ENCODE measurements around the gene ORMDL2. TPM values are rescaled to one million over a fixed set of nuclear protein-coding genes. Genes with fewer than 3 reads are reported as not detected.

Gene ORMDL2
- total and polyA plus RNA-seq, 7 donors = 9.1 to 64.6 (median 18.0) TPM

DNA sequence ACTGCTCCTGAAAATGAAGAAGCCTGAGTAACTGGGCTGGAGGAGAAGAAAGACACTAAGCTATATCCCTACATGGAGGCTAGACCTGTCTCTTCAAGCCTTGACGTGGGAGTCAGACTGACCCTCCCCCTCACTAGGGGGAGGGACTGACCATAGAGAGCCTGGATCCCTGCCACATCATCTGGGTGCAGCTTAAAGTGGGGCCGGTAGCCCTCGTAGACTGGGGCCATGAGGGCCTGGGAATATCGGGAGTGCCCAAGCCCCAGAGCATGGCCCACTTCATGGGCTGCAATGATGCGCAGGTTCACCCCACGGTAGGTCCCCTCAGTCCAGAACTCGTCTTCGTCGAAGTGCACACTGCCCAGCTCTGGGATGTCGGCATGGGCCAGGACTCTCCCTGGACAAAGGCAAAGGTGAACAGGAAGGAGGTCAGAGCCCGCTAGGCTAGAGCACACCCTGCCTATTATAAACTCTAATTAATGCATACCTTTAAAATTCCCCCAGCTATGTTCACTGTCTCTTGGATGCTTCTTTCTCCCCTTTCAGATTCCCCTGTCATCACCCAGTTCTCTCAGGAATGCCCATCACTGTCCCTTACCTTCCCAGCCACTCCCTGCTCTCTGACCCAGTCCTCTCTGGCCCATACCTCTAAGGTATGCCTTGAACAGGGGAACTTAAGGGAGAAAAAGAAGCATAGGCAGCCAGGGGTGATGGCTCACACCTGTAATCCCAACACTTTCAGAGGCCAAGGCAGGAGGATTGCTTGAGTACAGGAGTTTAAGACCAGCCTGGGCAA lies 21.7 kb downstream of the ORMDL2 start:
- Histone ChIP-seq H3K27me3 (peaks cover 0 to 4% (median 0%) of the 10 kb centered on the region in 3 donors), H3K4me1 (no peaks in the 10 kb centered on the region), H3K9me3 (no peaks in the 10 kb centered on the region), H3K36me3 (no peaks in the 10 kb centered on the region), H3K27ac (no peak overlapping the region), H3K4me3 (no peak overlapping the region)
- no peak for TF ChIP-seq POLR2AphosphoS5 (IDR thresholded peaks at IDR 0.05)
- TF ChIP-seq, protein P1, sequence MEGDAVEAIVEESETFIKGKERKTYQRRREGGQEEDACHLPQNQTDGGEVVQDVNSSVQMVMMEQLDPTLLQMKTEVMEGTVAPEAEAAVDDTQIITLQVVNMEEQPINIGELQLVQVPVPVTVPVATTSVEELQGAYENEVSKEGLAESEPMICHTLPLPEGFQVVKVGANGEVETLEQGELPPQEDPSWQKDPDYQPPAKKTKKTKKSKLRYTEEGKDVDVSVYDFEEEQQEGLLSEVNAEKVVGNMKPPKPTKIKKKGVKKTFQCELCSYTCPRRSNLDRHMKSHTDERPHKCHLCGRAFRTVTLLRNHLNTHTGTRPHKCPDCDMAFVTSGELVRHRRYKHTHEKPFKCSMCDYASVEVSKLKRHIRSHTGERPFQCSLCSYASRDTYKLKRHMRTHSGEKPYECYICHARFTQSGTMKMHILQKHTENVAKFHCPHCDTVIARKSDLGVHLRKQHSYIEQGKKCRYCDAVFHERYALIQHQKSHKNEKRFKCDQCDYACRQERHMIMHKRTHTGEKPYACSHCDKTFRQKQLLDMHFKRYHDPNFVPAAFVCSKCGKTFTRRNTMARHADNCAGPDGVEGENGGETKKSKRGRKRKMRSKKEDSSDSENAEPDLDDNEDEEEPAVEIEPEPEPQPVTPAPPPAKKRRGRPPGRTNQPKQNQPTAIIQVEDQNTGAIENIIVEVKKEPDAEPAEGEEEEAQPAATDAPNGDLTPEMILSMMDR (IDR thresholded peaks at IDR 0.05) = no peak
- no peak for DNase-seq
- 87 to 89% methylated on average over 11 of the region's 11 CpGs for WGBS, 2 donors
- intact Hi-C loops (cut with DNase I) = no loop called here

DNA sequence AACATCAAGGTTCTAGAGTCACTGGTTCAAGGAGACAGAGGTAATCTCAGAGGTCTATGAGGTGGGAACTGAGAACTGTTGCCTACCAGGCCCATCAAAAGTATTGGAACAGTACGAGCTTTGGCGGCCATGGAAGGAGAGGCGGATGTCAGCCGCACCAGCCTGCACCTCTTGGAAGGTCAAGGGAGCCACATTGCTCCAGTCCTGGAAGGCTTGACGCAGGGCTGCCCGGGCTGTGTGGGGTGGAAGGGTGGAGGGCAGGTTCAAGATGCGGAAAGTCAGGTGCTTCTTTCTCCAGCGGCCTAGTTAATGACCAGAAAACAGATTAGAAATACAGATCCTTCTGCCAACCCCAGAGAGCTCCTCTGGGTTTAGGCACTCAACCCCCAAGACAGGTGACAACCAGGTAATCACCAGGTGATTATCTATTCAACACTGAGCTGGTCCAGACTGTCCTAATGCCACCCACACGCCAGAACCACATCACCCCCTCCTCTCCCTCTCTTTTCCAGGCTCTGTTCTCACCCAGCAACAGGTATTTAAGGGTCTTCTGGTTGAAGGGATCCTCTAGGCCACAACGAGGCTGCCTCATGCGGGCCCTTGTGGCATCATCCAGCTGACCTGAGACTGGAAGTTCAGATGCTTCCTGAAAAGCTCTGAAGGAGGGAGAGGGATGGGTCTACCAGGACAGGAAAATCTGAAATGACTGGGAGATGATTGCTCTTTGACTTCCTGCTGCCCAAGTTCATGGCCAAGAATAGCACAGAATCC lies 22.9 kb downstream of the ORMDL2 start:
- Histone ChIP-seq H3K27me3 (peaks cover 0 to 4% (median 0%) of the 10 kb centered on the region in 3 donors), H3K4me1 (no peaks in the 10 kb centered on the region), H3K4me3 (no peak overlapping the region), H3K9me3 (no peaks in the 10 kb centered on the region), H3K36me3 (no peaks in the 10 kb centered on the region), H3K27ac (no peak overlapping the region)
- no peak for TF ChIP-seq EP300 (IDR thresholded peaks at IDR 0.05)
- TF ChIP-seq, protein P1 (IDR thresholded peaks at IDR 0.05) = no peak
- 93 to 94% methylated on average over 11 of the region's 11 CpGs for WGBS, 2 donors
- no peak for DNase-seq
- intact Hi-C loops (cut with DNase I) = no loop called here

DNA sequence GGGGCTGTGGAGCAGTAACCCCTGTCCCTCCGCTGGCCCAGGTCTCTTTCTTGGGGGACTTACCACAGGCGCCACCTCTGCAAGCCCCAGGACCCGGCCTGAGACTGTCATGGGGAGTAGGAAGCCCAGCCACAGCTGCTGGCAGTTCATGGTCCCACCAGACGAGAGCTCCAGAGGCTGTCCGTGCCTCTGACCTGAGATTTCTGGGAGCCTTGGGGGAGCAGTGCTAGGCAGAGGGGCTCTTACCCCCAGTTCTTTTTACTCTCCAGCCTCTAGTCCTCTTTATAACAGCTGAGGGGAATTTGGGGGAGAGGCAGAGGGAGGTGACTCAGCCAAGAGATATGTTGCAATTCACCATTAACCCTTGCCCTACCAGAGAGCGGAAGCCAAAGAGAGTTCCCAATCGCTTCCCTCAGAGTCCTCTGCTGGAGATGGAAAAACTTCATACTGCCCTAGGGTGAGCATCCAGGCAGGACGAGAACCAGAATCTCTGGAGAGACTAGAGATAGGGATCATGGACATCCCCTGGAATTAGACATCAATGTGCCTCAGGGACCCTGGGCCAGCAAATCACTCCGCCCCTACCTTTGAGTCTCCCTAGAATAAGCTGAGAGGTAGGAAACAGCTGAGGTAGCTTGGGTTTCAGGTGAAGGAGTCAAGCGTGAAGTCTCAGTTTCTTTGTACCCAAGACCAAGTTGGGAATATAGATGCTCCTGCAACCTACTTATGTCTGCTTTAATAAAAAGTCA lies 25.0 kb downstream of the ORMDL2 start, which contains the start of gene MMP19:
Gene MMP19 (minus strand): TSS at position 256 of the 749 bp plus-strand sequence. CDS start 106 bp downstream, at position 150.
- H3K4me1 ChIP-seq = peaks cover 0 to 11% (median 4%) of the 10 kb centered on the region in 4 donors
- peak within 1 kb of the TSS; percentile 41 to 67 (median 55) for H3K27ac ChIP-seq
- no peaks in the 10 kb centered on the region for H3K27me3 ChIP-seq
- peak within 1 kb of the TSS; percentile 30 to 43 (median 42) for H3K4me3 ChIP-seq
- WGBS, 2 donors = 69 to 70% methylated on average over 10 of the region's 10 CpGs
- intact Hi-C loops (cut with DNase I) = no loop called here
- H3K36me3 ChIP-seq = no peaks in the 10 kb centered on the region
- no peaks in the 10 kb centered on the region for H3K9me3 ChIP-seq
- TF ChIP-seq EP300 (IDR thresholded peaks at IDR 0.05) (no peak), POLR2A (IDR thresholded peaks at IDR 0.05) (peak in 1 of 2 donors; percentile 34), POLR2AphosphoS5 (IDR thresholded peaks at IDR 0.05) (peak; percentile 25 to 58 (median 46))
- TF ChIP-seq, protein P1 (IDR thresholded peaks at IDR 0.05) = no peak
- peak; percentile 76 for DNase-seq

DNA sequence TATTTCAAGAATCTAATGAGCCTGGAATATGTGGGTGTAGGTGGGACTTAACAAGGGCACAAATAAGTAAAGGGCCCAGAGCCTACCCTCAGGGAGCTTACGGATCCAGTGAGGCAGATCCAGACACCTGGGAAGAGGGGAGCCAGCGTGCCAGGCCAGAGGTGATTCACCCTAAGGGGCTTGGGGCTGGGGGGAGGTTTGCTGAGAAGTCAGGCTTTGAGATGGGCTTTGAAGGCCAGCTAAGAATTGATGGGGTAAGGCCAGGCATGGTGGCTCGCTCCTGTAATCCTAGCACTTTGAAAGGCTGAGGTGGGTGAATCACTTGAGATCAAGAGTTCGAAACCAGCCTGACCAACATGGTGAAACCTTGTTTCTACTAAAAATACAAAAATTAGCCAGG lies 25.6 kb downstream of the ORMDL2 start:
- no peak for TF ChIP-seq POLR2A (IDR thresholded peaks at IDR 0.05)
- no peak for TF ChIP-seq EP300 (IDR thresholded peaks at IDR 0.05)
- no peak for TF ChIP-seq POLR2AphosphoS5 (IDR thresholded peaks at IDR 0.05)
- TF ChIP-seq, protein P1 (IDR thresholded peaks at IDR 0.05) = no peak
- Histone ChIP-seq H3K27me3 (peaks cover 0 to under 1% (median 0%) of the 10 kb centered on the region in 3 donors), H3K9me3 (no peaks in the 10 kb centered on the region), H3K36me3 (no peaks in the 10 kb centered on the region), H3K4me3 (no peak overlapping the region), H3K4me1 (peaks cover 0 to 12% (median 6%) of the 10 kb centered on the region in 4 donors), H3K27ac (no peak overlapping the region)
- intact Hi-C loops (cut with DNase I) = no loop called here
- 92% methylated on average over 4 of the region's 4 CpGs for WGBS, 2 donors
- DNase-seq = no peak

Measured in sigmoid colon (tissue), 7 donors.